ENCODE data around the gene PLAGL2.
"Not testable (repeated sequence)": the region's sequence is repeated elsewhere in the genome, so short reads cannot be mapped to it uniquely, and the experiment has no call there.

Gene PLAGL2

GRCh38 chr20:32189691-32190615 lies 17.6 kb downstream of the PLAGL2 start:
- H3K27ac ChIP-seq (ENCODE audit: low read depth, low read length), result peak overlapping the region; percentile 37; the same call in 1 of the 2 replicates
- peak overlapping the region; percentile 89 for H3K9ac ChIP-seq (ENCODE audit: low read length)

GRCh38 chr20:32189123-32189410 lies 18.5 kb downstream of the PLAGL2 start:
- Histone ChIP-seq H3K9ac (ENCODE audit: low read length) (no peak overlapping the region), H3K27ac (ENCODE audit: low read depth, low read length) (no peak overlapping the region), H3K36me3 (ENCODE audit: control insufficient read depth, insufficient read depth, low read length) (no peaks in the 10 kb centered on the region), H3K4me3 (ENCODE audit: low read depth, low read length) (peak overlapping the region; percentile 81), H3K4me1 (ENCODE audit: control insufficient read depth, insufficient read depth, low read length) (peaks cover 18% of the 10 kb centered on the region), H3K9me3 (ENCODE audit: control insufficient read depth, insufficient read depth, low read depth, low read length) (no peaks in the 10 kb centered on the region), H3K27me3 (ENCODE audit: control insufficient read depth, insufficient read depth, low read length) (no peaks in the 10 kb centered on the region)

More at GRCh38 chr20:32189691-32190615, 17.6 kb downstream of the PLAGL2 start:
- H3K27me3 ChIP-seq (ENCODE audit: control insufficient read depth, insufficient read depth, low read length), result no peaks in the 10 kb centered on the region
- H3K36me3 ChIP-seq (ENCODE audit: control insufficient read depth, insufficient read depth, low read length), result peaks cover 6% of the 10 kb centered on the region
- H3K9me3 ChIP-seq (ENCODE audit: control insufficient read depth, insufficient read depth, low read depth, low read length), result no peaks in the 10 kb centered on the region
- peak overlapping the region; percentile 81 for H3K4me3 ChIP-seq (ENCODE audit: low read depth, low read length)
- H3K4me1 ChIP-seq (ENCODE audit: control insufficient read depth, insufficient read depth, low read length), result peaks cover 18% of the 10 kb centered on the region

GRCh38 chr20:32188376-32189122 lies 19.0 kb downstream of the PLAGL2 start:
- Histone ChIP-seq H3K4me3 (ENCODE audit: low read depth, low read length) (peak overlapping the region; percentile 81; the same call in 1 of the 2 replicates), H3K27me3 (ENCODE audit: control insufficient read depth, insufficient read depth, low read length) (no peaks in the 10 kb centered on the region), H3K9me3 (ENCODE audit: control insufficient read depth, insufficient read depth, low read depth, low read length) (no peaks in the 10 kb centered on the region), H3K36me3 (ENCODE audit: control insufficient read depth, insufficient read depth, low read length) (no peaks in the 10 kb centered on the region), H3K27ac (ENCODE audit: low read depth, low read length) (no peak overlapping the region), H3K4me1 (ENCODE audit: control insufficient read depth, insufficient read depth, low read length) (peaks cover 18% of the 10 kb centered on the region), H3K9ac (ENCODE audit: low read length) (no peak overlapping the region)

GRCh38 chr20:32186506-32186905 lies 21.0 kb downstream of the PLAGL2 start:
- Histone ChIP-seq H3K4me1 (ENCODE audit: control insufficient read depth, insufficient read depth, low read length) (peaks cover 18% of the 10 kb centered on the region), H3K27ac (ENCODE audit: low read depth, low read length) (no peak overlapping the region), H3K9ac (ENCODE audit: low read length) (no peak overlapping the region), H3K27me3 (ENCODE audit: control insufficient read depth, insufficient read depth, low read length) (no peaks in the 10 kb centered on the region), H3K36me3 (ENCODE audit: control insufficient read depth, insufficient read depth, low read length) (no peaks in the 10 kb centered on the region), H3K4me3 (ENCODE audit: low read depth, low read length) (no peak overlapping the region), H3K9me3 (ENCODE audit: control insufficient read depth, insufficient read depth, low read depth, low read length) (no peaks in the 10 kb centered on the region)

- Histone ChIP-seq H3K9ac (ENCODE audit: low read length) (no peak overlapping the region), H3K27me3 (ENCODE audit: control insufficient read depth, insufficient read depth, low read length) (no peaks in the 10 kb centered on the region), H3K4me3 (ENCODE audit: low read depth, low read length) (no peak overlapping the region), H3K9me3 (ENCODE audit: control insufficient read depth, insufficient read depth, low read depth, low read length) (no peaks in the 10 kb centered on the region), H3K4me1 (ENCODE audit: control insufficient read depth, insufficient read depth, low read length) (peaks cover 6% of the 10 kb centered on the region), H3K36me3 (ENCODE audit: control insufficient read depth, insufficient read depth, low read length) (no peaks in the 10 kb centered on the region), H3K27ac (ENCODE audit: low read depth, low read length) (no peak overlapping the region)
These were observed 22.5 kb downstream of the PLAGL2 start for GRCh38 chr20:32184961-32185603.

- H3K27me3 ChIP-seq (ENCODE audit: control insufficient read depth, insufficient read depth, low read length), result no peaks in the 10 kb centered on the region
These were observed 23.5 kb downstream of the PLAGL2 start for GRCh38 chr20:32183947-32184635.

GRCh38 chr20:32181606-32182005 lies 25.9 kb downstream of the PLAGL2 start:
- no peak overlapping the region for H3K27ac ChIP-seq (ENCODE audit: low read depth, low read length)
- no peak overlapping the region for H3K9ac ChIP-seq (ENCODE audit: low read length)
- H3K27me3 ChIP-seq (ENCODE audit: control insufficient read depth, insufficient read depth, low read length), result no peaks in the 10 kb centered on the region
- no peaks in the 10 kb centered on the region for H3K4me1 ChIP-seq (ENCODE audit: control insufficient read depth, insufficient read depth, low read length)
- H3K4me3 ChIP-seq (ENCODE audit: low read depth, low read length), result no peak overlapping the region
- peaks cover 5% of the 10 kb centered on the region; the same call in 1 of the 2 replicates for H3K9me3 ChIP-seq (ENCODE audit: control insufficient read depth, insufficient read depth, low read depth, low read length)
- no peaks in the 10 kb centered on the region for H3K36me3 ChIP-seq (ENCODE audit: control insufficient read depth, insufficient read depth, low read length)

More at GRCh38 chr20:32183947-32184635, 23.5 kb downstream of the PLAGL2 start:
- Histone ChIP-seq H3K4me3 (ENCODE audit: low read depth, low read length) (no peak overlapping the region), H3K4me1 (ENCODE audit: control insufficient read depth, insufficient read depth, low read length) (no peaks in the 10 kb centered on the region), H3K9ac (ENCODE audit: low read length) (no peak overlapping the region), H3K36me3 (ENCODE audit: control insufficient read depth, insufficient read depth, low read length) (no peaks in the 10 kb centered on the region), H3K27ac (ENCODE audit: low read depth, low read length) (no peak overlapping the region), H3K9me3 (ENCODE audit: control insufficient read depth, insufficient read depth, low read depth, low read length) (no peaks in the 10 kb centered on the region)

- Histone ChIP-seq H3K36me3 (ENCODE audit: control insufficient read depth, insufficient read depth, low read length) (no peaks in the 10 kb centered on the region), H3K27me3 (ENCODE audit: control insufficient read depth, insufficient read depth, low read length) (no peaks in the 10 kb centered on the region), H3K9ac (ENCODE audit: low read length) (no peak overlapping the region), H3K4me3 (ENCODE audit: low read depth, low read length) (no peak overlapping the region), H3K4me1 (ENCODE audit: control insufficient read depth, insufficient read depth, low read length) (no peaks in the 10 kb centered on the region), H3K27ac (ENCODE audit: low read depth, low read length) (no peak overlapping the region), H3K9me3 (ENCODE audit: control insufficient read depth, insufficient read depth, low read depth, low read length) (peaks cover 5% of the 10 kb centered on the region; the same call in 1 of the 2 replicates)
These were observed 27.6 kb downstream of the PLAGL2 start for GRCh38 chr20:32179934-32180333.

GRCh38 chr20:32179515-32179914 lies 28.0 kb downstream of the PLAGL2 start:
- Histone ChIP-seq H3K4me1 (ENCODE audit: control insufficient read depth, insufficient read depth, low read length) (no peaks in the 10 kb centered on the region), H3K27me3 (ENCODE audit: control insufficient read depth, insufficient read depth, low read length) (no peaks in the 10 kb centered on the region), H3K4me3 (ENCODE audit: low read depth, low read length) (no peak overlapping the region), H3K9ac (ENCODE audit: low read length) (no peak overlapping the region), H3K9me3 (ENCODE audit: control insufficient read depth, insufficient read depth, low read depth, low read length) (peaks cover 10% of the 10 kb centered on the region), H3K36me3 (ENCODE audit: control insufficient read depth, insufficient read depth, low read length) (no peaks in the 10 kb centered on the region), H3K27ac (ENCODE audit: low read depth, low read length) (no peak overlapping the region)

GRCh38 chr20:32177696-32178095 lies 29.8 kb downstream of the PLAGL2 start:
- not testable (repeated sequence) for H3K36me3 ChIP-seq (ENCODE audit: control insufficient read depth, insufficient read depth, low read length); H3K4me3 ChIP-seq (ENCODE audit: low read depth, low read length); H3K4me1 ChIP-seq (ENCODE audit: control insufficient read depth, insufficient read depth, low read length); H3K27ac ChIP-seq (ENCODE audit: low read depth, low read length); H3K9ac ChIP-seq (ENCODE audit: low read length); H3K27me3 ChIP-seq (ENCODE audit: control insufficient read depth, insufficient read depth, low read length)
- H3K9me3 ChIP-seq (ENCODE audit: control insufficient read depth, insufficient read depth, low read depth, low read length), result peaks cover 10% of the 10 kb centered on the region
